Measurements from ENCODE around the gene RIMS1.

DNA sequence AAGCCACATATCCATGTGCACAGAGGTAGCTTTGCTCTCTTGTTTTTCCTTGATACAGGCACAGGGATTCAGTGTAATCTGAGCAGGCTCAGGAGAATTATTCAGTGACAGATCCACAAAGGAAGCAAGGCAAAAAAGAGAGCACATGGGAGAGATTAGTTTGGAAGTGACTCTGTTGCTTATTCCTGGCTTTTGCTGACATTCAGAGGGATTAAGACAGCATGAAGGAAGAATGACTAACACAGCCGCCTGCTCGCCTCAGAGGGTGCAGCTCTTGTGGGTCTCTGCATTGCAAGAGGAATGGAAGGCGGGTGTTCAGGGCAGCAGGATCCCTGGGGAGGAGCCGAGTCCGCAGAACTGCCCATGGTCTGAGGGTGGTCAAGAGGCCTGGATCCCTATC, 532.1 kb downstream of the RIMS1 start:
- TF ChIP-seq, protein P1, sequence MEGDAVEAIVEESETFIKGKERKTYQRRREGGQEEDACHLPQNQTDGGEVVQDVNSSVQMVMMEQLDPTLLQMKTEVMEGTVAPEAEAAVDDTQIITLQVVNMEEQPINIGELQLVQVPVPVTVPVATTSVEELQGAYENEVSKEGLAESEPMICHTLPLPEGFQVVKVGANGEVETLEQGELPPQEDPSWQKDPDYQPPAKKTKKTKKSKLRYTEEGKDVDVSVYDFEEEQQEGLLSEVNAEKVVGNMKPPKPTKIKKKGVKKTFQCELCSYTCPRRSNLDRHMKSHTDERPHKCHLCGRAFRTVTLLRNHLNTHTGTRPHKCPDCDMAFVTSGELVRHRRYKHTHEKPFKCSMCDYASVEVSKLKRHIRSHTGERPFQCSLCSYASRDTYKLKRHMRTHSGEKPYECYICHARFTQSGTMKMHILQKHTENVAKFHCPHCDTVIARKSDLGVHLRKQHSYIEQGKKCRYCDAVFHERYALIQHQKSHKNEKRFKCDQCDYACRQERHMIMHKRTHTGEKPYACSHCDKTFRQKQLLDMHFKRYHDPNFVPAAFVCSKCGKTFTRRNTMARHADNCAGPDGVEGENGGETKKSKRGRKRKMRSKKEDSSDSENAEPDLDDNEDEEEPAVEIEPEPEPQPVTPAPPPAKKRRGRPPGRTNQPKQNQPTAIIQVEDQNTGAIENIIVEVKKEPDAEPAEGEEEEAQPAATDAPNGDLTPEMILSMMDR (IDR thresholded peaks at IDR 0.05) = no peak
- no peak for TF ChIP-seq ZFX (IDR thresholded peaks at IDR 0.05; ENCODE audit: borderline replicate concordance)
